MM.1S (cell line): ENCODE data around the gene KIAA1210.

ENCODE experiments used
- EZH2 ChIP-seq: fragments of 300-600 bp; sonication (generic); optimal IDR thresholded peaks from 2 replicates; pipeline ENCODE3; 2017; ENCODE audit warnings: low read depth, mild to moderate bottlenecking, antibody characterized with exemption, low read length, mixed read lengths
- EZH2phosphoT487 ChIP-seq: fragments of 300-600 bp; sonication (generic); IDR thresholded peaks from 2 replicates; pipeline ENCODE4 v1.6.1; 2018; ENCODE audit warnings: antibody characterized with exemption, low read length
- TF ChIP-seq, protein P1 (sequence below): fragments of 300-600 bp; sonication (generic); IDR thresholded peaks from 2 replicates; pipeline ENCODE4 v1.5.1; 2016; ENCODE audit warnings: antibody characterized with exemption, low read length, mixed read lengths

GRCh38 chrX:119063428-119063827 is 64.2 kb downstream of the KIAA1210 start:
- TF ChIP-seq, protein P1, sequence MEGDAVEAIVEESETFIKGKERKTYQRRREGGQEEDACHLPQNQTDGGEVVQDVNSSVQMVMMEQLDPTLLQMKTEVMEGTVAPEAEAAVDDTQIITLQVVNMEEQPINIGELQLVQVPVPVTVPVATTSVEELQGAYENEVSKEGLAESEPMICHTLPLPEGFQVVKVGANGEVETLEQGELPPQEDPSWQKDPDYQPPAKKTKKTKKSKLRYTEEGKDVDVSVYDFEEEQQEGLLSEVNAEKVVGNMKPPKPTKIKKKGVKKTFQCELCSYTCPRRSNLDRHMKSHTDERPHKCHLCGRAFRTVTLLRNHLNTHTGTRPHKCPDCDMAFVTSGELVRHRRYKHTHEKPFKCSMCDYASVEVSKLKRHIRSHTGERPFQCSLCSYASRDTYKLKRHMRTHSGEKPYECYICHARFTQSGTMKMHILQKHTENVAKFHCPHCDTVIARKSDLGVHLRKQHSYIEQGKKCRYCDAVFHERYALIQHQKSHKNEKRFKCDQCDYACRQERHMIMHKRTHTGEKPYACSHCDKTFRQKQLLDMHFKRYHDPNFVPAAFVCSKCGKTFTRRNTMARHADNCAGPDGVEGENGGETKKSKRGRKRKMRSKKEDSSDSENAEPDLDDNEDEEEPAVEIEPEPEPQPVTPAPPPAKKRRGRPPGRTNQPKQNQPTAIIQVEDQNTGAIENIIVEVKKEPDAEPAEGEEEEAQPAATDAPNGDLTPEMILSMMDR: no peak
- no peak for TF ChIP-seq EZH2phosphoT487
- no peak for TF ChIP-seq EZH2
